Measurements from ENCODE around the gene PKMYT1.
A peak's percentile ranks its signal among the peaks of the same experiment; 100 is the strongest.

The PKMYT1 gene

DNA sequence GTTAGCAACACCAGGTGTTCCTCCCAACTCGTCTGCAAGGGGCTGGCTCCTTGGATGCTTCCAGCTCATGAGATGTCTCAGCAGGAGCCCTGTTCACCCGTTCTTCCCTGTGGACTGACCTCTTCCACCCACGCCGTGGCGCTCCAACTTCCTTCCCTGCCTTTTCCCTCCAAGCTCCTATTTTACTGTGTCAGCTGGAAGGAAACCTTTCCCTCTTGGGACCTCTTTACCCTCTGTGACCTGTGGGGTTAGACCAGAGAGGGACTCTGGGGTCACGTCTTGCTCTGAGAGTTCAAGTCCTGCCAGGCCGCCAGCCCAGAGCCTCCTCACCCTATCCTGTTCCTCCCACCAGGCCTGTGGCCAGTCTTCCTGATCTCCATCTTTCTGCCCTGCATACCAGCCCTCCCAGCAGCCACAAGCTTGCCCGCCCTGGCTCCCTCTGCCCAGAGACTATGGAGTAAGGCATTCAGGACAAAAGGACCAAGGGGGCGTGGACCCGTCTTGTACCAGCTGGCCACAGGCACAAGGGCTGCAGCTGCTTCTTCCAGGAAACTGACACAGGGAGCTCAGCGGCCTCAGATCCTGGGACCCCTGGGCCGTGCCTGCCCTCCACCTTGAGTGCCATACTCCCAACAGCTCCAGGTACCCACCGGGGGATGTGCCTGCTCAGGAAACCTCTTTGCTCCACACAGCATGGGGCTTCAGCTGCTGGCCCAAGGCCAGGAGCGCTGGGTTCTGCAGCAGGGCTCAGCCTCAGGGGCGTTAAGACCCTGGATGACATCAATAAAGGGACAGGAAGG, 8.1 kb downstream of the PKMYT1 start:
- no peak for DNase-seq

DNA sequence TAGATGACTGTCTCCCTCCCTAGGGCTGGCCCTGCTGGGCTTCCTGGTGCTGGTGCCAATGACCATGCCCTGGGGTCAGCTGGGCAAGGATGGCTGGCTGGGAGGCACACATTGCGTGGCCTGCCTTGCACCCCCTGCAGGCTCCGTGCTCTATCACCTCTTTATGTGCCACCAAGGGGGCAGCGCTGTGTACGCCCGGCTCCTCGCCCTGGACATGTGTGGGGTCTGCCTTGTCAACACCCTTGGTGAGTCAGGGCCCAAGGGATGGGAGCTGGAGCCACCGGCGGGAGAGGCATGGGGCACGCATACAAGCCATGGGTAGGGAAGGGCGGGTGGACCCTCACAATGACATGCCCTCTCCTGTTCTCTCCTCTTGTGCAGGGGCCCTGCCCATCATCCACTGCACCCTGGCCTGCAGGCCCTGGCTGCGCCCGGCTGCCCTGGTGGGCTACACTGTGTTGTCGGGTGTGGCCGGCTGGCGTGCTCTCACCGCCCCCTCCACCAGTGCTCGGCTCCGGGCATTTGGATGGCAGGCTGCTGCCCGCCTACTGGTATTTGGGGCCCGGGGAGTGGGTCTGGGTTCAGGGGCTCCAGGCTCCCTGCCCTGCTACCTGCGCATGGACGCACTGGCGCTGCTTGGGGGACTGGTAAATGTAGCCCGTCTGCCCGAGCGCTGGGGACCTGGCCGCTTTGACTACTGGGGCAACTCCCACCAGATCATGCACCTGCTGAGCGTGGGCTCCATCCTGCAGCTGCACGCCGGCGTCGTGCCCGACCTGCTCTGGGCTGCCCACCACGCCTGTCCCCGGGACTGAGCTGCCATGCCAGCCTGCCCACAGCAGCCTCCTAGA, 8.9 kb downstream of the PKMYT1 start:
- DNase-seq: no peak

DNA sequence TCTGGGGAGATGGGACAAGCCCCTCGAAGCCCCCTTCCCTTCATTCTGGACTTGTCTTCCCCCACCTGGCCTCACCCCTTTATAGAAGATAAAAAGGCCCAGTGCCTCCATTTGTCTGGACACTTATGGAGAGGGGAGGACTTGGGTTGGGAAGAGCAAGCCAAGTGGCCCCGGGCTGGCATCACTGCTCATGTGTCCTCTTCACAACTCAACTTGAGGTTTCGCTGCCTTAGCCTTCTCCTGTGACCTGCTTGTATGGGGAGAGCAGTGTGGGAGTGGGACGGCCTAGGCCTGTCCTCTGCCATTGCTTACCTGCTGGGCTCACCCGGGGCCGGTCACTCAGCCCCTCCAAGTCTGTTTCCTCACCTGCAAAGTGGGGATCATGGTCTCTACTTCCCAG, 9.7 kb downstream of the PKMYT1 start:
- DNase-seq: no peak

DNA sequence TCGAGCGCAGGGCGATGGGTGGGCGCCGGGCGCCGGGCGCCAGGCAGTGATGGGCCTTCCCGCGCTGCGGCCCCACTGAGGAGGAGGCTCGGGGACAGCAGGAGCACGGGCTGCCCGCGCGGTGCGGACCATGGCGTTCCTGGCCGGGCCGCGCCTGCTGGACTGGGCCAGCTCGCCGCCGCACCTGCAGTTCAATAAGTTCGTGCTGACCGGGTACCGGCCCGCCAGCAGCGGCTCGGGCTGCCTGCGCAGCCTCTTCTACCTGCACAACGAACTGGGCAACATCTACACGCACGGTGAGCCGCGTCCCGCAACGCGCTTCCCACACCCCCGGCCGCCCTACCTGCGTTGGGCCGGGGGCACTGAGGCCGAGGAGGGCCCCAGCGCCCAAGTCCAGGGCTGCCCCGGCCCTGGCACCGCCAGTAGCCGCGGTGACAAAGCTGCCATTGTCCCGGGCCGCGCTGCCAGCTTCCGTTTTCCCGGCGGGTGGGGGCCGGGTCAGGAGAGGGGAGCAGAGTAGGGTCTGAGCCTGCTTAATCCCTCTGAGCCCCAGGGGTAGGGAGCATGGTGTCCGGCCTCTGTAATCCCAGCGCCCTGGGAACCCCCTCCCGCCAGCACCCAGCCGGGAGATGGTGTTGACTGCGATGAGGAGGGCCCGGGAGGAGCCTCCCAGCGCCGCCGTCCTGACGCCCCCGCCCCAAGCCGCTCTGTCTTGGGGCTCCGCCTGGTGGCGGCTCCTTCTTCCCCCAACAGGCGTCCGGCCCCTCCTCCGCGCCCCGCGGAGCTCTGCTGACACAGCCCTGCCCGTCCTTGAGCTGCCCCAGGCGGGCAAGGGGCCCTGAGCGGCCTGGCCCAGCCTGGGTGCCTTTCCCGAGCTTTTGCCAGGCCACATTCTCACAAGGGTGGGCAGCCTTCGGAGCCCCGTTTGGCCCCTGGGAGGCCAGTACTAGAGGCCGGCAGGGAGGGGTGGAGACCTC, 10.4 kb downstream of the PKMYT1 start:
- DNase-seq: peak in 1 of 2 experiments; percentile 45

DNA sequence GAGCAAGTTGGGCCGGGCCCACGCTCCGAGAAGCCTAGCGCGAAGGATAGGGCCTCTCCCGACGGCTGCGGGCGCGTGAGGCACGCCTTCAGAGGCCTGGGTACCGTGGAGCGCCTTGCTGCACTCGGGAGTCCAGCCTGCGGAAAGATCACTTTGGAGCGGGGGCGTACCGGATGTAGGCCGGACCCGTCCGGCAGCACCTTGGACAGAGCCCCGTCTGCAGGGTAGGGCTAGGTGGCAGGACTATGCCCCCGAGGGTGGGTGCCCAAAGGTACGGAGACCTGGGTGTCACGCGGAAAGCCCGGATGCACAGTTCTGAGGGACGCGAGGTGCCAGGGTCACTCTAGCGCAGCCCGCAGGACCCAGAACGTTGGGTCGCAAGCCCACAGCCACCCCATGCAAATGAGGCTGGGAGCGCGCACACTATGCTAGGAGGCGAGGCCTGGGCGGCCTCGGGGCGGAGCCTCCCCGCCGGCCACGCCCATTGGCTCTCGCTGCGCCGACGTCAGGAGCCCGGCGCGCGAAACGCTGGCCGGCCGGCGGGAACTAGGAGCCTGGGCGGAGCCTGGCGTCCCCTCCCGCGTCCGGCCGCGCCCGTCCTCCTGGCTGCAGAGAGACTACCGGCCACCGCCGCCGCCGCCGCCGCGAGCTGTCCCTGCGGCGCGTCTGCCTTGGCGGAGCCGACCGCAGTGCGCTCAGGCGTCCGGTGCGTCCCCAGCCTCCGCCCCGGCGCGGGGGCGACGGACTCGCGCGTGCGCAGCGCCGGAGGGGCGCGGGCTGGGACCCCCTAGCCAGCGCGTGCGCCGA, 11.3 kb downstream of the PKMYT1 start, which contains the start of gene PAQR4:
Gene PAQR4 (plus strand): TSS at position 611 of the 807 bp plus-strand sequence. CDS start 327 bp downstream, outside the sequence.
- DNase-seq: peak in 1 of 2 experiments; percentile 67

DNA sequence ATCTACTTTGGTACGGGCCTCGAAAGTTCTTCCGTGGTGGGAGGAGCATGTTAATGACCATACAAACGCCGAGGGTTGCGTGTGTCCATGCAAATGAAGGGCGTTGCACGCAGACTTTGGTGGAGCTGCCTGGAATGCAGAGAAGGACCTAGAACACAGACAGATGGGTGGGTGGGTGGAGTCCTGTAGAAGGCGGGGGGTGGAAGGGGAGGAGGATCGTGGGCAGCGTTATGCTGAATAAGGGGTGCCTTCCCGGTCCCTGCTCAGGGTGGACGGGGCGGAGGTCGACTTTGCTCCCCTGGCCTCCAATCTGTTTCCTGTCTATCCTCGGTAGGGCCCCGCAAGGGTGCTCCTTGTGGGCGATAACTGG, 11.9 kb downstream of the PKMYT1 start:
- DNase-seq: no peak

DNA sequence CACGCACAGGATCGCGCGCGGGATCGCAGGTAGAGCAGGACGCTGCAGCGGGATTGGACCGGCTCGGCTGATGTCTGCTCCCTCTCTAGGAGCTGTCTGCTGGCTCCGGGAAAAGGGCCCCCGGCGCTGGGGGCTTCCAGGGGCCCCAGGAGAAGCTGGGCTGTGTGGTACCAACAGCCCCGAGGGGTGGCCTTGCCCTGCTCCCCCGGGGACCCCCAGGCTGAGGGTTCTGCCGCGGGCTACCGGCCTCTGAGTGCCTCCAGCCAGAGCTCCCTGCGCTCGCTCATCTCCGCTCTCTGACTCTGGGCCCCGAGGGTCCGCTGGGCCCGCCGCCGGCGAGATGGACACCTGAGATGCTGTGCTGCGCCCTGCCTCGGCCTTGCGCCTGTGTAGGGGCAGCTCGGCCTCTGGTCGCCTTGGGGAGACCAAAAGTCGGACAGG, 12.5 kb downstream of the PKMYT1 start:
- DNase-seq: no peak

DNA sequence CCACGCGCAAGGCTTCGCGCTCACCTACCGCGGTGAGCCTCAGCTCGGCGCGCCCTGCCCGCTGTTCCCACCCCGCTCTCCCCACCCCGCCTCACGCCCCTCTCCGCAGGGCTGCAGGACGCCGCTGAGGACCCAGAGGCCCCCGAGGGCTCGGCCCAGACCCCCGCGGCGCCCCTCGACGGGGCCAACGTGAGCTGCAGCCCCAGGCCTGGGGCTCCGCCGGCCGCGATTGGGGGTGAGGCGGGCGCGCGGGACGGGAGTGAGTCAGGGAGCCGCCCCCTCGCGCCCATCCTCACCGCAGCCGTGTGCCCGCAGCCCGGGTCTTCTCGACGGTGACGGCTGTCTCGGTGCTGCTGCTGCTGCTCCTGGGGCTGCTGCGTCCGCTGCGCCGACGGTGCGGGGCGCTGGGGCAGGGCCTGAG, 13.0 kb downstream of the PKMYT1 start:
- no peak for DNase-seq

DNA sequence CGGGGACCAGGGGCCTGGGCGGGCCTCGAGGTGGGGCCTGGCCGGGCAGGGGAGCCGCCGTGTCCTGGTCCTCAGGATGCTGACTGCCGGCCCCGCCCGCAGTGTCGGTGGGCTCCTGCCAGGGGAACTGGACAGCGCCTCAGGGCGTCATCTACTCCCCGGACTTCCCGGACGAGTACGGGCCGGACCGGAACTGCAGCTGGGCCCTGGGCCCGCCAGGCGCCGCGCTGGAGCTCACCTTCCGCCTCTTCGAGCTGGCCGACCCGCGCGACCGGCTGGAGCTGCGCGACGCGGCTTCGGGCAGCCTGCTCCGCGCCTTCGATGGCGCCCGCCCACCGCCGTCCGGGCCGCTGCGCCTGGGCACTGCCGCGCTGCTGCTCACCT, 13.4 kb downstream of the PKMYT1 start:
- no peak for DNase-seq

DNA sequence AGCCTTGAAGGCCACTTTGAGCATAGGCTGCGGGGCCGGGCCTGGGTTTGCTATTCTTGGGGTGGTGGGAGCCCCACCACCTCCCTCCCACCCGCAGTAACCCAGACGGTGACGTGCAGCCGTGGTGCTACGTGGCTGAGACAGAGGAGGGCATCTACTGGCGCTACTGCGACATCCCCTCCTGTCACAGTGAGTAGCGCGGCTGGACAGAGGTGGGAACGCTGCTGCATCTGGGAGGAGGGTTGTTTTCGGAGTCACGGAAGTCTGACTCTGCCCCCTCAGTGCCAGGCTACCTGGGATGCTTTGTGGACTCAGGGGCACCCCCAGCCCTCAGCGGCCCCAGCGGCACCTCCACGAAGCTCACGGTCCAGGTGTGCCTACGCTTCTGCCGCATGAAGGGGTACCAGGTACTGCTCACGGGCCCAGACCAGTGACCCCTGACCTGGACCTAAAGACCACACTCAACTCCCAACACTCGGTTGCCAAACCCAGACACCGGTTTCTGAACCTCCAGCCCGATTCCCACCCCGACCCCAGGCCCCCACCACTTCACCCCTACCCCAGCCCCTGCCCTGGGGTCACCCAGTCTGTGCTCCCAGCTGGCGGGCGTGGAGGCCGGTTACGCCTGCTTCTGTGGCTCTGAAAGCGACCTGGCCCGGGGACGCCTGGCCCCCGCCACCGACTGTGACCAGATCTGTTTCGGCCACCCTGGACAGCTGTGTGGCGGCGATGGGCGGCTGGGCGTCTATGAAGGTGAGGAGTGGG, 14.0 kb downstream of the PKMYT1 start:
- DNase-seq: no peak

DNA sequence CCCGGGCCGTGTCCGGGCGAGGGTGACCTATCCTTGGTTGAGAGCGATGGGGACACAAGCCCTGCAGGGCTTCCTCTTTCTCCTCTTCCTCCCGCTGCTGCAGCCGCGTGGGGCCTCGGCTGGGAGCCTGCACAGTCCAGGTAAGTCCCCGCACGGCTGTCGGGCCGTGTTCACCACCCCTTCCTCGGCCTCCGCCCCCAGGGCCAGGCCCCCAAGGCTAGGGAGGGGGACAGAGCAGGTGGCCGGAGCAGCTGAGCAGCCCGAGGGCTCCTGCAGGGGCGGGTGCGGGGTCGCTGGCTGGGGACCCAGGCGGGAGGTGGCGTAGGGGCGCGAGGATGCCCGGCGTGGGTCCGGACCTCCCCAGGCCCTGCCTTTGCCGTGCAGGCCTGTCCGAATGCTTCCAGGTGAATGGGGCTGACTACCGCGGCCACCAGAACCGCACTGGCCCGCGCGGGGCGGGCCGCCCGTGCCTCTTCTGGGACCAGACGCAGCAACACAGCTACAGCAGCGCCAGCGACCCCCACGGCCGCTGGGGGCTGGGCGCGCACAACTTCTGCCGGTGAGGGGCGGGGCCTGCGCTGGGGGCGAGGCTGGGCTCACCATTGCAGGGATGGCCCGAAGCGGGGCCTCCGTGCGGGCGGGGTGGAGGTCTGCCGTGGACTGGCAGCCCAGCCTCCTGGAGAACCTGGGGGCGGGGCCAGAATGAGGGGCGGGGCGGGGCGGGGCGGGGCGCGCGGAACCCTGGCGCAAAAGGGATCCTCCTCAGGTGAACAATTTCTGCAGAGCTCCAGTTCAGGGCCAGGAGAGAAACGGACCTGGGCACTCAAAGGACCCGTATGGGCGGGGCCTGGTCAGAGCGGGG, 15.5 kb downstream of the PKMYT1 start:
- DNase-seq: peak; percentile 54 to 55

DNA sequence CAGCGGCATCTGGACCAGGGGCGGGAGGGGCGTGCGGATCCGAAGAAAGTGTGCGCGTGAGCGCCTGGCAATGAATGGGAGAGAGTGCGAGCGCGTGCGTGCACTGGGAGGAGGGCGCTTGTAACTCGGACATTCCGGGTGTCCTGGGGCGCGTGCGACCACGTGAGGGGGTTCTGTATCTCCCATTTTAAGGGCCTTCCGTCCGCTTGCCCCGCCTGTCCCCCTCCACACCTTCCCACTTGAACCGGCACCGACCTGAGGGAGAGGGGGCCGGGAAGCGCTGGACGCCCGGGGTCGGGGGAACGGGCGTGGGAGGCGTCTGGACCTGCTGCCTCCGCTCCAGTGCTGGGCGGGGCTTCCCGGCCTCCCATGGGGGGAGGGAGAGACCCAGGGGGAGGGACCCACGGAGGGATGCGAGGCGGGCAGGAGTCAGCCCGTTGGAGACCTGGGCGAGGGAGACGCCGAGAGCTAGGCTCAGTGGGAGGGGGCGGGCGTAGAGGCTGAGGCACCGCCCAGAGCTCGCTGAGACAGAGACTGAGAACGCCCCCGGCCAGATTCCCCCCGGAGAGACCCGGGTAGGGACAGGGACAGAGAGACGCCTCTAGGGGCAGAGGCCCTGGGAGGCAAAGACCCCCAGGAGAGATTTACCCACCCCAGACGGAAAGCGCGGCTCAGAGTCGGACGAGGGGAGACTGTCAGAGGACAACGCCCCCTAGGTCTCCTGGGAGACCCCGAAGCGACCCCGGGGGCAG, 16.3 kb downstream of the PKMYT1 start, which contains the start of gene KREMEN2:
Gene KREMEN2 (plus strand): TSS at position 553 of the 752 bp plus-strand sequence. CDS start 246 bp downstream, outside the sequence.
- peak; percentile 70 to 76 for DNase-seq

DNA sequence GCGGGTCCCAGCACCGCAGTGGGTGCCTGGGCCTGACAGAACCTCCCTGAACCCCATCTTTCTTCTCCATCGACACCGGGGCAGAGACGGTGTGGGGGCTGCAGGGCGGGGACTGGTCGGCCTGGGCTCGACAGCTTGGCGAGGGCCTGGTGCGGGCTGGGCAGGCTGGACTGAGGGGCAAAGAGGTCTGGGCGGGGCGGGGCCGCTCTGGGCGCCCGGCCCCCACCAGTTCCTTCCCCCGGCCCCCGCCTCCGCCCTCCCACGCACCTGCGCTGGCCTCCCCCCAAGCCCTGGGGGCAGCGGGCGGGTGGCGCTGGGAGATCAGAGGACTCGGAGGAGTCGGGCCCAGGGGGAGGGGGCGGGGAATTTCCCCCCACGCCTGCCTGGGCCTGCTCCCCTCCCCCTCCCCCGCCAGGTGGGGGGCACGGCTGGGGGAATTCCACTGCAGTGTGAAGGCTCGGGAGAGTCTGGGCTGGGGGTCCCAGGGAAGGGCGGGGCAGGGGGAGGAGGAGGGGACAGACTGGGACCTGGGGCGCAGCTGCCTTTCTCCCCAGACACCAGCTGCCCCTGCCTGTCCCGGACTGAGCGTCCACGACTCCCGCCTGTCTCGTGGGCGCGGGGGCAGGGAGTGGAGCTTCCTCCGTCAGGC, 17.0 kb downstream of the PKMYT1 start:
- no peak for DNase-seq

DNA sequence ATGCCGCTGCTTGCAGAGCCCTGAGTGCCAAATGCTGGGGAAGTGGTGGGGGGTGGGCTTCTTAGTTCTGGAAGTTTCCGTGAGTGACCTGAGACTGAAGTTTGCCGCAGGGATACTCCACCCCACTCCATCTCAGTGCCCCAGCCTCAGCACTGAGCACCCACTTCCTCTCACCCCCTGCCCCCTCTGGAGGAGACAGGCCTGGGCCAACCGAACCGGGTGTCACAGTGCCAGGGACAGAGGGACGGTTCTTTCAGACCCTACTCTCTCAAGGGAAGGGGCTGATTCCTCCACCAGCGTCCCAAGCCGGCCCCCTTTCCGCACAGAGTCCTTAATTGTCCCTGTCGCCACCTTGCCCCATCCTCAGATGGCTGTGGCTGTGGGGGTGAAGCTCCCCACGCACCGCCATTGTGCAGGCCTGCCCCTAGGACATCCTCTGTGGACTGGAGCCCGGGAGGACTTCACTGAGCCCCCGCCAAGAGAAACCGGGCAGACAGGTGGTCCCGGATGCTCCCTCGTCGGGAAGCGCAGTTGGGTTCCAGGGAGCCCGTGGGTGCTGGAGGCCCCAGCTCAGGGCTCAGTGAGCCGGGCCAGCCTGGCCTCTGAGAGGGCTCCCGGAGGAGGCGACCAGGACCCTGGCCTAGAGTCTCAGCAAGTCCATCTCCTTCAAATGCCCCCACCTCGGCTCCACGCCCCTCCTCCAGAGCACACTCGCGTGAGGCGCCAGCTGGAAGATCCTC, 17.7 kb downstream of the PKMYT1 start:
- no peak for DNase-seq

DNA sequence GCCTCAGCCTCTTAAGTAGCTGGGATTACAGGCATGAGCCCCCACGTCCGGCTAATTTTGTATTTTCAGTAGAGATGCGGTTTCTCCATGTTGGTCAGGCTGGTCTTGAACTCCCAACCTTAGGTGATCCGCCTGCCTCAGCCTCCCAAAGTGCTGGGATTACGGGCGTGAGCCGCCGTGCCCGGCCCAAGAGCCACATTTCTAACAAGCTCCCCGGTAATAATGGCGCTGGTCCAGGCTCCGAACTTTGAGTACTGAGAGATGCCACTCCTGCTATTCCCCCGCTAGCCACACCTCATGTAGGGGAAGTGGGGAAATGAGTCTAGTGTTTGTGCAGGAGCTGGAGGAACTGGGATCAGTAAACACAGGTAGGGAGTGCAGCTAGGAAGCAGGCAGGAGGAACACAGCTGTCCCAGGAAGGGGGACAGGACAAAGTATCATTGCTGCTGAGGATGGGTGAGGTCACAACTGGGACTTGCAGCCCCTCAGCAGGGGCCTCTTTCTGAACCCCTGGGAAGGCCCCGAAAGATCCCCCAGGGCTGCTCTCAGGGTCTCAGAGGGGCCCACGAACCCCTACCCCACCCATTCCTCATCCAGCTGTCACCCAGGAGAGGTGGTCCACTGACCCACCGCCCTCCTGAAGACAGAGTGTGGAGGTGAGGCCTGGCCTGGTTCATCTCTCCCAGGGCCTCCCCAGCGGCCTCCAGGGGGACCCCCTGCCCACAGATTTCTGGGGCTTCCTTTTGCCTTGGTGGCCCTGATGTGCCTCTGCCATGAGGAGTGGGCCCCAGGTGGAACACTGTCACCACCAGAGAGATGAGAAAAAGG, 19.8 kb downstream of the PKMYT1 start:
- DNase-seq: no peak

DNA sequence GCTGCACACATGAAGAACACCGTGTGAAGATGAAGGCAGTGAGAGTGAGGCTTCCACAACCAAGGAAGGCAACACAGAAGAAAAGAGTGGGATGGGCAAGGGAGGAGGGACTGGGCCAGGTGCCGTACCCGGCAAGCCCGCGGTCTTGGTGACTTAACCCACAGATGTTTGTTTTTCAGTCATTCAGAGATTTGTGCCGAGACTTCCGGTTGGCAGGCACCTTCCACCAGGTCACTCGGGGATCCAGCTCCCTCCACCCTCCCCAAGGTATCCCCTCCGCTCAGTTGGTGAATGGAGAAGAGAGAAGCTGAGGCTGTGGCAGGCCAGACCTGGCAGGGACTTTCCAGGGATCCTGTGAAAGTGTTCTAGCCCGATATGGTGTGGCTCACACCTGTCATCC, 21.0 kb downstream of the PKMYT1 start:
- no peak for DNase-seq

DNA sequence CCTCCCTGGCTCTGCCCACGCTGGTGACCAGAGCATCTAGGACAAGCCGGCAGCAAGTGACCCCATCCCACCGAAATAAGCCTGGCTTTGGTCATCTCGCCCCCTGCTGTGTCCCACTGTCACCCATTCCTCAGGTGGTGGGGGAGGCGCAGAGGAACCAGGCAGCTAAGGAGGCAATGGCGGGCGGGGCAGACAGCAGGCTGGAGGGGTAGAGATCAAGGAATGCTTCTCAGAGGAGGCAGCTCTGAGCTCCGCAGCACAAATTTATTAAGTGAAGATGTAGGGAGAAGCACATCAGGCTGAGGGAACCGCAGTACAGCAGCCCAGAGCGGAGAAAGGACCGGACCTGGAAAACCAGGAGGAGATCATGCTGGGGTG, 23.7 kb downstream of the PKMYT1 start:
- no peak for DNase-seq

Measured in SW 1271 (cell line).